ENCODE data around the gene EFNA2. TPM values are rescaled to one million over a fixed set of nuclear protein-coding genes. Genes with fewer than 3 reads are reported as not detected.

Gene EFNA2
- total and polyA plus RNA-seq, 4 donors: 2.8 TPM; not detected in 3

- intact Hi-C loops (cut with DNase I): loop anchor here in 1 of 2 donors (1.0 kb wide), 1 partner anchor 18 kb away; no protein-coding TSS in a partner anchor
- no peaks in the 10 kb centered on the region for H3K4me1 ChIP-seq (ENCODE audit: control insufficient read depth in 1 of 2, insufficient read depth in 2 of 2, low read length in 2 of 2)
- WGBS, 2 donors: 1% methylated on average over 54 to 60 of the region's 60 CpGs
Measured at GRCh38 chr19:1248139-1248785, 37.4 kb upstream of the EFNA2 start, which contains the start of gene MIDN. Gene MIDN (plus strand): TSS chr19:1248583. CDS start chr19:1250297, 1,714 bp downstream.

DNA sequence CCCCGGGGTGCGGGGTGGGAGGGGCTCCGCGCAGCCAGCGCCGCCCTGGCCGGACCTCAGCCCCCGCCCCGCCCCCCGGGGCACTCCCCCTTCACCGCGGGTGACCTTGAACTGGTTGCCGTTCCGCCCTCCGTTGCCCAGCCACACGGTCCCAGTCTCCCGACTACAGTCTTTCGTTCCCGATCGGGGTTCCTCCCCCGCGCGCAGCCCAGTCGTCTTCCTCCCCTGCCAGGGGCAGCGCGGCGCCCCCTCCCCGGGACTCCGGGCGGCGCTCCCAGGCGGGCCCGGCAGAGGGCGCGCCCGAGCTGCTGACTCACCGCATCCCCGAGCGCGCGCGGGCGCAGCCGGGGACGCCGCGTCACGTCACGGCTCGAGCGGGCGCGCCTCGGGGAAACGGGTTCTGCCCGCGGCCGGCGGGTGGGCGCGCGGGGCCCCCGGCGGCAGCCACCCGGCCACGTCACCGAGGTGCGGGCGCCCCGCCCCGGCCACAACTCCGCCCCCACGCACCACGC is 36.8 kb upstream of the EFNA2 start:
- DNase-seq (peak; percentile 90 to 95), ATAC-seq (ENCODE audit: low FRiP score) (peak; percentile 19)
- H3K9me3 ChIP-seq (ENCODE audit: control insufficient read depth, low read length): no peaks in the 10 kb centered on the region
- H3K36me3 ChIP-seq (ENCODE audit: control insufficient read depth in 1 of 2, insufficient read depth in 2 of 2, low read length in 1 of 2): no peaks in the 10 kb centered on the region
- peak overlapping the region; percentile 45 to 84 for H3K4me3 ChIP-seq (ENCODE audit: low read length in 2 of 2)
- peaks cover 0 to 2% of the 10 kb centered on the region in 2 donors for H3K27me3 ChIP-seq (ENCODE audit: control insufficient read depth in 1 of 2, insufficient read depth in 2 of 2, low read length in 1 of 2)
- peak overlapping the region; percentile 92 to 98 for H3K27ac ChIP-seq (ENCODE audit: low read depth in 1 of 2, low read length in 2 of 2)
- intact Hi-C loops (cut with DNase I): loop anchor here in 1 of 2 donors (1.0 kb wide), 2 partner anchors 17 to 20 kb away; partner anchors contain the start of gene CIRBP
- WGBS, 2 donors: 0 to 1% methylated on average over 61 to 74 of the region's 74 CpGs
- H3K4me1 ChIP-seq (ENCODE audit: control insufficient read depth in 1 of 2, insufficient read depth in 2 of 2, low read length in 2 of 2): no peaks in the 10 kb centered on the region

More at GRCh38 chr19:1248139-1248785, 37.4 kb upstream of the EFNA2 start, which contains the start of gene MIDN:
- peak; percentile 49 for ATAC-seq (ENCODE audit: low FRiP score)
- peak; percentile 91 to 95 for DNase-seq
- H3K27me3 ChIP-seq (ENCODE audit: control insufficient read depth in 1 of 2, insufficient read depth in 2 of 2, low read length in 1 of 2): peaks cover 0 to 2% of the 10 kb centered on the region in 2 donors
- H3K27ac ChIP-seq (ENCODE audit: low read depth in 1 of 2, low read length in 2 of 2): peak within 1 kb of the TSS; percentile 92 to 98
- H3K9me3 ChIP-seq (ENCODE audit: control insufficient read depth, low read length): no peaks in the 10 kb centered on the region
- no peaks in the 10 kb centered on the region for H3K36me3 ChIP-seq (ENCODE audit: control insufficient read depth in 1 of 2, insufficient read depth in 2 of 2, low read length in 1 of 2)
- peak within 1 kb of the TSS; percentile 45 to 84 for H3K4me3 ChIP-seq (ENCODE audit: low read length in 2 of 2)

- Histone ChIP-seq H3K36me3 (ENCODE audit: control insufficient read depth in 1 of 2, insufficient read depth in 2 of 2, low read length in 1 of 2) (no peaks in the 10 kb centered on the region), H3K9me3 (ENCODE audit: control insufficient read depth, low read length) (no peaks in the 10 kb centered on the region), H3K27ac (ENCODE audit: low read depth in 1 of 2, low read length in 2 of 2) (peak overlapping the region; percentile 92 to 94), H3K4me3 (ENCODE audit: low read length in 2 of 2) (peak overlapping the region; percentile 87 to 93), H3K4me1 (ENCODE audit: control insufficient read depth in 1 of 2, insufficient read depth in 2 of 2, low read length in 2 of 2) (no peaks in the 10 kb centered on the region), H3K27me3 (ENCODE audit: control insufficient read depth in 1 of 2, insufficient read depth in 2 of 2, low read length in 1 of 2) (peaks cover 0 to 2% of the 10 kb centered on the region in 2 donors)
- peak; percentile 36 for ATAC-seq (ENCODE audit: low FRiP score)
- peak; percentile 96 for DNase-seq
- intact Hi-C loops (cut with DNase I): loop anchor here in 1 of 2 donors (1.0 kb wide), 1 partner anchor 20 kb away; the partner anchor contains the start of gene CIRBP
- 0 to 1% methylated on average over 54 to 102 of the region's 102 CpGs for WGBS, 2 donors
Measured at GRCh38 chr19:1249298-1249989, 36.2 kb upstream of the EFNA2 start.

- ATAC-seq (ENCODE audit: low FRiP score) (no peak), DNase-seq (no peak)
- 0% methylated on average over 35 to 67 of the region's 67 CpGs for WGBS, 2 donors
- peaks cover 0 to 2% of the 10 kb centered on the region in 2 donors for H3K27me3 ChIP-seq (ENCODE audit: control insufficient read depth in 1 of 2, insufficient read depth in 2 of 2, low read length in 1 of 2)
- peak overlapping the region; percentile 87 to 93 for H3K4me3 ChIP-seq (ENCODE audit: low read length in 2 of 2)
- H3K27ac ChIP-seq (ENCODE audit: low read depth in 1 of 2, low read length in 2 of 2): peak overlapping the region; percentile 40 to 95
- peaks cover 0 to 1% of the 10 kb centered on the region in 2 donors for H3K36me3 ChIP-seq (ENCODE audit: control insufficient read depth in 1 of 2, insufficient read depth in 2 of 2, low read length in 1 of 2)
- no peaks in the 10 kb centered on the region for H3K4me1 ChIP-seq (ENCODE audit: control insufficient read depth in 1 of 2, insufficient read depth in 2 of 2, low read length in 2 of 2)
- no peaks in the 10 kb centered on the region for H3K9me3 ChIP-seq (ENCODE audit: control insufficient read depth, low read length)
- intact Hi-C loops (cut with DNase I): loop anchor here in 1 of 2 donors (1.0 kb wide), 1 partner anchor 19 kb away; the partner anchor contains the start of gene CIRBP
Measured at GRCh38 chr19:1249990-1250436, 35.7 kb upstream of the EFNA2 start.

DNA sequence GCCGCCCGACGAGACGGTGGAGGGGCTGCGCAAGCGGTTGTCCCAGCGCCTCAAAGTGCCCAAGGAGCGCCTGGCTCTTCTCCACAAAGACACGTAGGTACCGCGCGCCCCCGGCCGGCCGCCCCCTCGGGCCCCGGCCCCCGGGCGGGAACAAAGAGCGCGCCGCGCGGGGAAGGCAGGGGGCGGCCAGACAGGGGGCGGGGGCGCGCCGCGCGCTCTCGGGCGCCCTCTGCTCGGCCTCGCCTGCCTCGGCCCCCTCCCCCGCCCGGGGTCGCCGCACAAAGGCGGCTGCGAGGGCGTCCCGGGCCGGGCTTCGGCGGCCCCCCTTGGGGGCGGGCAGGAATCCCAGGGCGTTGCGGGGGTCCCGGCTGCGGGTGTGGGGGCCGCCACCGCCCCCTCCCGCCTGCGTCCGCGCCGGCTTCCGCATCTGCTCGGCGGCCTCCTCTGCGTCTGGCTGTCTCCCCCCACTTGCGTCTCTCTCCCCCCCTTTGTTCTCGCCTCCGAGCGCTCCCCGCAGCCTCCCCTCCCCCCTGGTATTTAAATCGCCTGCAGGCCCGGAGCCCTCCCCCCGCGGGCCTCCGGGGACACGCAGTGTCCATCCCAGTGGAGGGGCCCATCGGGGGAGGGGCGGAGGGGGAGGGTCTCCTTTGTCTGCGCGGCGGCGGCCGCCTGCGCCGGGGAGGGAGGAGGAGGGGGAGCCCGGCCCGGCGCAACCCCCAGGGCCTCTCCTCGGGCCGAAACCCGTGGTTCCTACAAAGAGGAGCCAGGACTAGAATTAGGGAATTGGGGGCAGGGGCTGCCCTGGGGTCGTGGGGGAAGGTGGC is 35.0 kb upstream of the EFNA2 start:
- peaks cover 4 to 7% of the 10 kb centered on the region in 2 donors for H3K36me3 ChIP-seq (ENCODE audit: control insufficient read depth in 1 of 2, insufficient read depth in 2 of 2, low read length in 1 of 2)
- H3K27me3 ChIP-seq (ENCODE audit: control insufficient read depth in 1 of 2, insufficient read depth in 2 of 2, low read length in 1 of 2): peaks cover 0 to 2% of the 10 kb centered on the region in 2 donors
- H3K27ac ChIP-seq (ENCODE audit: low read depth in 1 of 2, low read length in 2 of 2): peak overlapping the region; percentile 79 to 95
- peak overlapping the region; percentile 87 to 93 for H3K4me3 ChIP-seq (ENCODE audit: low read length in 2 of 2)
- DNase-seq (peak in 1 of 2 donors; percentile 76), ATAC-seq (ENCODE audit: low FRiP score) (no peak)
- intact Hi-C loops (cut with DNase I): no loop called here
- H3K9me3 ChIP-seq (ENCODE audit: control insufficient read depth, low read length): no peaks in the 10 kb centered on the region
- H3K4me1 ChIP-seq (ENCODE audit: control insufficient read depth in 1 of 2, insufficient read depth in 2 of 2, low read length in 2 of 2): no peaks in the 10 kb centered on the region
- 1% methylated on average over 42 to 90 of the region's 90 CpGs for WGBS, 2 donors

- Histone ChIP-seq H3K27me3 (ENCODE audit: control insufficient read depth in 1 of 2, insufficient read depth in 2 of 2, low read length in 1 of 2) (peaks cover 0 to 2% of the 10 kb centered on the region in 2 donors), H3K27ac (ENCODE audit: low read depth in 1 of 2, low read length in 2 of 2) (peak overlapping the region; percentile 93 to 95), H3K9me3 (ENCODE audit: control insufficient read depth, low read length) (no peaks in the 10 kb centered on the region), H3K36me3 (ENCODE audit: control insufficient read depth in 1 of 2, insufficient read depth in 2 of 2, low read length in 1 of 2) (peaks cover 6 to 9% of the 10 kb centered on the region in 2 donors), H3K4me1 (ENCODE audit: control insufficient read depth in 1 of 2, insufficient read depth in 2 of 2, low read length in 2 of 2) (no peaks in the 10 kb centered on the region), H3K4me3 (ENCODE audit: low read length in 2 of 2) (peak overlapping the region; percentile 87 to 93)
- DNase-seq (peak; percentile 89 to 93), ATAC-seq (ENCODE audit: low FRiP score) (no peak)
- WGBS, 2 donors: 2 to 4% methylated on average over 35 to 41 of the region's 41 CpGs
- intact Hi-C loops (cut with DNase I): no loop called here
Measured at GRCh38 chr19:1251330-1252220, 34.1 kb upstream of the EFNA2 start.

DNA sequence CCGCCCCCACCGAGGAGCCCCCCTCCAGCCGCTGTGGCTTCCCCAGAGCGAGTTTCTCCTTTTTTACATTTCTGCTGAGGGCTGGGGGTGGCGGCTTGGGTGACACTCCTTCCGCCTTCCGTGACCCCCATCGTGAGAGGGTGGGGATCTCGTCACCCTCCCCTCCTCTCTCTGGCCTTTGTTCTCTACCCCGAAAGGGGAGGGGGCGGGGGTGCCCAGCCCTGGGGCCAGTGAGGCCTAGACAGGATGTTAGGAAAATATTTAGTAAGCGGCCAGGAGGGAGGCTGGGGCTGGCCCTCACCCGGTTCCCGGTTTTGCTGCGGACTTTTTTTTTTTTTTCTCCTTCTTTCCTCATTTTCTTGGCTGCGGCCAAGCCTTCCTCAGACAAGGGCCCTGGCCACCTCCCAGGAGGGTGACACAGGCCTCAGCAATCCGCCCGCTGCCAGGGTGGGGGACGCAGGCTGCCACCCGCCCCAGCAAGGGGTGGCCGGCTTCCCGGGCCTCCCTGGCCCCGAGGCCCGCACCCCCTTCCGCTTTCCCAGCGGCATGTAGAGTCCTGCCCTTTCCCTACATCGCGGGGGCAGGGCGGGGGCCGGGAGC is 33.4 kb upstream of the EFNA2 start:
- peak overlapping the region; percentile 93 to 97 for H3K27ac ChIP-seq (ENCODE audit: low read depth in 1 of 2, low read length in 2 of 2)
- WGBS, 2 donors: 0 to 1% methylated on average over 29 to 30 of the region's 30 CpGs
- peak; percentile 97 for DNase-seq
- H3K4me3 ChIP-seq (ENCODE audit: low read length in 2 of 2): peak overlapping the region; percentile 87 to 93
- peaks cover 0 to 2% of the 10 kb centered on the region in 2 donors for H3K27me3 ChIP-seq (ENCODE audit: control insufficient read depth in 1 of 2, insufficient read depth in 2 of 2, low read length in 1 of 2)
- intact Hi-C loops (cut with DNase I): no loop called here
- no peaks in the 10 kb centered on the region for H3K9me3 ChIP-seq (ENCODE audit: control insufficient read depth, low read length)
- ATAC-seq (ENCODE audit: low FRiP score): peak; percentile 79
- H3K36me3 ChIP-seq (ENCODE audit: control insufficient read depth in 1 of 2, insufficient read depth in 2 of 2, low read length in 1 of 2): peaks cover 6 to 9% of the 10 kb centered on the region in 2 donors
- no peaks in the 10 kb centered on the region for H3K4me1 ChIP-seq (ENCODE audit: control insufficient read depth in 1 of 2, insufficient read depth in 2 of 2, low read length in 2 of 2)

Data from aorta (tissue), 5 donors.